DOHH2 (cell line): Measurements from ENCODE around the gene RPRD1B.

Experiments
- H3F3A ChIP-seq: fragments of 200-600 bp; sonication (generic), shearing (Covaris generic); 2 replicates; pipeline ENCODE4 v1.6.0; 2016; ENCODE audit warnings: antibody characterized with exemption, mild to moderate bottlenecking; ENCODE audit not compliant: control insufficient read depth, insufficient read depth
- H3K27ac ChIP-seq: fragments of 200-600 bp; sonication (generic); 2 replicates; pipeline ENCODE4 v1.5.1; 2014; ENCODE audit warnings: low read depth, mild to moderate bottlenecking, low read length, moderate library complexity
- H3K27me3 ChIP-seq: fragments of 200-600 bp; sonication (generic); 2 replicates; pipeline ENCODE4 v1.6.1; 2014; ENCODE audit warnings: mild to moderate bottlenecking, low read length, mixed read lengths; ENCODE audit not compliant: control insufficient read depth
- H3K36me3 ChIP-seq: fragments of 200-600 bp; sonication (generic); 2 replicates; pipeline ENCODE4 v1.6.1; 2014; ENCODE audit warnings: mild to moderate bottlenecking, low read length, moderate library complexity, mixed read lengths; ENCODE audit not compliant: control insufficient read depth
- H3K4me1 ChIP-seq: fragments of 200-600 bp; sonication (generic); 2 replicates; pipeline ENCODE4 v1.6.1; 2014; ENCODE audit warnings: mild to moderate bottlenecking, low read length, mixed read lengths; ENCODE audit not compliant: control insufficient read depth
- H3K4me2 ChIP-seq: fragments of 200-600 bp; sonication (generic); 2 replicates; pipeline ENCODE4 v1.6.0; 2014; ENCODE audit warnings: mild to moderate bottlenecking, low read length, moderate library complexity
- H3K4me3 ChIP-seq: fragments of 200-600 bp; sonication (generic); 2 replicates; pipeline ENCODE4 v1.5.1; 2014; ENCODE audit warnings: mild to moderate bottlenecking, low read length, mixed read lengths
- H3K79me2 ChIP-seq: fragments of 200-600 bp; sonication (generic); 2 replicates; pipeline ENCODE4 v1.6.1; 2014; ENCODE audit warnings: mild to moderate bottlenecking, low read length, mixed read lengths; ENCODE audit not compliant: control insufficient read depth
- H3K9me2 ChIP-seq: fragments of 200-600 bp; sonication (generic); replicated peaks from 2 replicates; pipeline ENCODE4 v1.6.1; 2014; ENCODE audit warnings: mild to moderate bottlenecking, low read length, mixed read lengths; ENCODE audit not compliant: control insufficient read depth
- H3K9me3 ChIP-seq: fragments of 200-600 bp; sonication (generic); 2 replicates; pipeline ENCODE4 v1.6.1; 2014; ENCODE audit warnings: antibody characterized with exemption, low read length, mixed read lengths; ENCODE audit not compliant: control insufficient read depth, insufficient read depth
- H4K20me1 ChIP-seq: fragments of 200-600 bp; sonication (generic); 2 replicates; pipeline ENCODE4 v1.6.0; 2014; ENCODE audit warnings: low read depth, mild to moderate bottlenecking, antibody characterized with exemption, low read length, moderate library complexity; ENCODE audit not compliant: control insufficient read depth, insufficient read depth
- CTCF ChIP-seq: fragments of 200-600 bp; sonication (generic); IDR thresholded peaks from one replicate; pipeline ENCODE4 v1.5.1; 2014; ENCODE audit warnings: antibody characterized with exemption, mild to moderate bottlenecking, low read depth, low read length; ENCODE audit not compliant: poor library complexity, severe bottlenecking
- EZH2phosphoT487 ChIP-seq: fragments of 200-600 bp; sonication (generic); IDR thresholded peaks from 2 replicates; pipeline ENCODE4 v1.6.1; 2017; ENCODE audit warnings: borderline replicate concordance, mild to moderate bottlenecking, antibody characterized with exemption, low read length, moderate library complexity, mixed read lengths

RPRD1B gene

GRCh38 chr20:38108438-38108985 lies 75.0 kb downstream of the RPRD1B start:
- H3K9me2 ChIP-seq = no peaks in the 10 kb centered on the region
- no peaks in the 10 kb centered on the region for H3K27me3 ChIP-seq
- TF ChIP-seq EZH2phosphoT487 = no peak
- no peak for TF ChIP-seq CTCF
- H4K20me1 ChIP-seq = no peaks in the 10 kb centered on the region
- H3K36me3 ChIP-seq = no peaks in the 10 kb centered on the region
- H3K4me3 ChIP-seq = no peak overlapping the region
- no peaks in the 10 kb centered on the region for H3K4me1 ChIP-seq
- H3K4me2 ChIP-seq = no peak overlapping the region
- H3F3A ChIP-seq = no peaks in the 10 kb centered on the region
- no peaks in the 10 kb centered on the region for H3K79me2 ChIP-seq
- no peak overlapping the region for H3K27ac ChIP-seq
- H3K9me3 ChIP-seq = no peaks in the 10 kb centered on the region

DNA sequence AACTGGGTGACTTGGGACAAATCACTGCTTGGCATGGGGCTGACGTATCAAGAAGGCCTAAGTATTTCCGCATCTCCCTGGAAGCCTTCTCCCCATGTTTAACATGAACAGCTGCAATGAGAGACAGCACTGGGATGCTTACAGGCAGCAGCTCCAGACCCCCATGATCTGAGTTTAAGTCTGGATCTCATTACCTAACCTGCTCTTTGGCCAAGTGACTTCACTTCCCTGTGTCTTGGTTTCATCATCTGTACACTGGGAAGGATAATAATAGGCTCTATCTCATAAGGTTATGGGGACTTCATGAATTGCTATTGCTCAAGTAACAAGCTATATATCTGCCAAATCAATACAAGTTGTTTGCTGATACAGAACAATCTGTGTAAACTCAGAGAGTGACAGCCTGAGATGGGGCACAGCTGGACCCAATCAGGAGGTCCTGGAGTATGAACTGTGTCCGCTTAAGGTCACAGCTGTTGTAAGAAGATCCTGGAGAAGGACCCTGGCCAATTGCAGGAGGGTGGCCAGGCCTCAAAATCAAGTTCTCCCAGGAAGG lies 75.5 kb downstream of the RPRD1B start:
- no peak for TF ChIP-seq CTCF
- TF ChIP-seq EZH2phosphoT487 = no peak
- no peaks in the 10 kb centered on the region for H4K20me1 ChIP-seq
- no peak overlapping the region for H3K4me3 ChIP-seq
- no peaks in the 10 kb centered on the region for H3K27me3 ChIP-seq
- H3K4me1 ChIP-seq = no peaks in the 10 kb centered on the region
- no peaks in the 10 kb centered on the region for H3K79me2 ChIP-seq
- H3K27ac ChIP-seq = no peak overlapping the region
- no peaks in the 10 kb centered on the region for H3K36me3 ChIP-seq
- H3K4me2 ChIP-seq = no peak overlapping the region
- no peaks in the 10 kb centered on the region for H3K9me2 ChIP-seq
- H3F3A ChIP-seq = no peaks in the 10 kb centered on the region
- H3K9me3 ChIP-seq = no peaks in the 10 kb centered on the region

GRCh38 chr20:38109591-38110524 lies 76.3 kb downstream of the RPRD1B start:
- Histone ChIP-seq H3K4me1 (no peaks in the 10 kb centered on the region), H3K4me2 (no peak overlapping the region), H3K9me2 (no peaks in the 10 kb centered on the region), H3K36me3 (no peaks in the 10 kb centered on the region), H3K9me3 (no peaks in the 10 kb centered on the region), H3K4me3 (no peak overlapping the region), H3F3A (no peaks in the 10 kb centered on the region), H3K27ac (no peak overlapping the region), H3K79me2 (no peaks in the 10 kb centered on the region), H4K20me1 (no peaks in the 10 kb centered on the region), H3K27me3 (no peaks in the 10 kb centered on the region)
- TF ChIP-seq CTCF = no peak
- TF ChIP-seq EZH2phosphoT487 = no peak
